Smooth muscle cell (in vitro differentiated cells): ENCODE measurements around the gene REEP6. TPM values are rescaled to one million over a fixed set of nuclear protein-coding genes. Genes with fewer than 3 reads are reported as not detected.
A peak's percentile ranks its signal among the peaks of the same experiment; 100 is the strongest.

Experiments
- DNase-seq: peaks from one replicate; lab custom pipeline; 2025; ENCODE audit not compliant: unreplicated experiment; lab: John Stamatoyannopoulos, UW
- H2AFZ ChIP-seq: fragments of 200-600 bp; sonication (generic); 2 replicates; pipeline ENCODE4 v1.6.0; 2016; ENCODE audit warnings: antibody characterized with exemption, low read depth, mild to moderate bottlenecking
- H3F3A ChIP-seq: fragments of 200-600 bp; sonication (generic); 2 replicates; pipeline ENCODE4 v1.6.0; 2017; ENCODE audit warnings: antibody characterized with exemption, low read depth
- H3K27ac ChIP-seq: fragments of 200-600 bp; sonication (generic); 2 replicates; pipeline ENCODE4 v1.5.1; 2016; ENCODE audit warnings: low read depth, mild to moderate bottlenecking
- H3K27me3 ChIP-seq: fragments of 200-600 bp; sonication (generic); 2 replicates; pipeline ENCODE4 v1.6.1; 2016; ENCODE audit warnings: low read depth, mild to moderate bottlenecking
- H3K36me3 ChIP-seq: fragments of 200-600 bp; sonication (generic); 2 replicates; pipeline ENCODE4 v1.5.1; 2016; ENCODE audit warnings: low read depth
- H3K4me1 ChIP-seq: fragments of 200-600 bp; sonication (generic); 2 replicates; pipeline ENCODE4 v1.5.1; 2016; ENCODE audit warnings: low read depth
- H3K4me2 ChIP-seq: fragments of 200-600 bp; sonication (generic); 2 replicates; pipeline ENCODE4 v1.6.0; 2016; ENCODE audit warnings: mild to moderate bottlenecking
- H3K4me3 ChIP-seq: fragments of 200-600 bp; sonication (generic); 2 replicates; pipeline ENCODE4 v1.5.1; 2016; ENCODE audit warnings: mild to moderate bottlenecking
- H3K79me2 ChIP-seq: fragments of 200-600 bp; sonication (generic); 2 replicates; pipeline ENCODE4 v1.6.0; 2016; ENCODE audit warnings: low read depth, mild to moderate bottlenecking
- H3K9ac ChIP-seq: fragments of 200-600 bp; sonication (generic); 2 replicates; pipeline ENCODE4 v1.6.0; 2016; ENCODE audit warnings: low read depth
- H3K9me3 ChIP-seq: fragments of 200-600 bp; sonication (generic); replicated peaks from 2 replicates; pipeline ENCODE4 v1.5.1; 2016; ENCODE audit warnings: low read depth
- H4K20me1 ChIP-seq: fragments of 200-600 bp; sonication (generic); 2 replicates; pipeline ENCODE4 v1.6.0; 2016; ENCODE audit warnings: low read depth
- WGBS: methylation state at CpG from one replicate; pipeline ENCODE4 v1.1.7; 2016; ENCODE audit warnings: low lambda C conversion rate; 5-methylcytosine and 5-hydroxymethylcytosine counted together
- polyA plus RNA-seq: library from polyadenylated mRNA; unstranded; fragments of >200 nt; fragmentation: Nextera tagmentation; extraction: Ambion mirVana; gene quantifications from 2 replicates; pipeline ENCODE4 v1.2.1, GENCODE V29; 2016
- total RNA-seq: library from RNA; depleted of rRNA; stranded (reverse); fragments of >200 nt; gene quantifications from 2 replicates; pipeline ENCODE4 v1.2.3, GENCODE V29; 2014
- TF ChIP-seq, protein P1 (sequence below): fragments of 200-600 bp; sonication (generic); IDR thresholded peaks from 2 replicates; pipeline ENCODE4 v1.5.1; 2017; ENCODE audit warnings: borderline replicate concordance, mild to moderate bottlenecking, antibody characterized with exemption; ENCODE audit not compliant: insufficient read depth, poor library complexity, severe bottlenecking

Gene REEP6
- total and polyA plus RNA-seq, 2 experiments from 2014 or later = 7.0 to 15.1 TPM

DNA sequence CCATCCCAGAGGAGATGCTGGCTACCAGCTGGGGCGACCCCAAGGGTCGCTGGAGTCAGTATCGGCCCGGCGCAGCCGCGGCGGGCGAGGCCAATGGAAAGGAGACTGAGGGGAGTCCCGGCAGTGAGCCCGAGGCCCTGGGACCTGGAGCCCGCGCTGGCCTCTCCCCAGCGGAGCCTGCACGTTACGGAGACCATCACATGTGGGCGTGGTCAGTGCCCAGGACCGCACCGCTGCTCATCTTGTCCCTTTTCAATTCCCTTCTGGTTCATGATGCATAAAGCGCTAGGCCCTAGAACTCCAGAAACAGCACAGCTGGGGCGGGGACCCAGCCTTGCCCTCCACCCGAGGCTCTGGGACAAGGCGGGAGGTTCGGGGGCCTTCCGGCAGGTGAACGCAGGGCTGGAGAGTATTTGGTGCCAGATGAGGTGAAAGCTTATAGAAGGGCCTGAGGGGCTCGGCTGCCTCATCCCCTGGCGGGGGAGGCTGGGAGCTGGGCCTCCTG lies 19.9 kb upstream of the REEP6 start:
- Histone ChIP-seq H3K4me1 (peaks cover 31% of the 10 kb centered on the region), H4K20me1 (peaks cover 97% of the 10 kb centered on the region), H3K79me2 (no peaks in the 10 kb centered on the region), H3K27me3 (peaks cover 75% of the 10 kb centered on the region), H3K4me3 (peak overlapping the region; percentile 40), H3K9me3 (no peaks in the 10 kb centered on the region), H3K4me2 (peak overlapping the region; percentile 83), H2AFZ (no peak overlapping the region), H3K9ac (no peak overlapping the region), H3K27ac (no peak overlapping the region), H3K36me3 (no peaks in the 10 kb centered on the region), H3F3A (no peaks in the 10 kb centered on the region)
- no peak for DNase-seq
- WGBS = 10% methylated on average over 28 of the region's 28 CpGs
- TF ChIP-seq, protein P1, sequence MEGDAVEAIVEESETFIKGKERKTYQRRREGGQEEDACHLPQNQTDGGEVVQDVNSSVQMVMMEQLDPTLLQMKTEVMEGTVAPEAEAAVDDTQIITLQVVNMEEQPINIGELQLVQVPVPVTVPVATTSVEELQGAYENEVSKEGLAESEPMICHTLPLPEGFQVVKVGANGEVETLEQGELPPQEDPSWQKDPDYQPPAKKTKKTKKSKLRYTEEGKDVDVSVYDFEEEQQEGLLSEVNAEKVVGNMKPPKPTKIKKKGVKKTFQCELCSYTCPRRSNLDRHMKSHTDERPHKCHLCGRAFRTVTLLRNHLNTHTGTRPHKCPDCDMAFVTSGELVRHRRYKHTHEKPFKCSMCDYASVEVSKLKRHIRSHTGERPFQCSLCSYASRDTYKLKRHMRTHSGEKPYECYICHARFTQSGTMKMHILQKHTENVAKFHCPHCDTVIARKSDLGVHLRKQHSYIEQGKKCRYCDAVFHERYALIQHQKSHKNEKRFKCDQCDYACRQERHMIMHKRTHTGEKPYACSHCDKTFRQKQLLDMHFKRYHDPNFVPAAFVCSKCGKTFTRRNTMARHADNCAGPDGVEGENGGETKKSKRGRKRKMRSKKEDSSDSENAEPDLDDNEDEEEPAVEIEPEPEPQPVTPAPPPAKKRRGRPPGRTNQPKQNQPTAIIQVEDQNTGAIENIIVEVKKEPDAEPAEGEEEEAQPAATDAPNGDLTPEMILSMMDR = no peak

DNA sequence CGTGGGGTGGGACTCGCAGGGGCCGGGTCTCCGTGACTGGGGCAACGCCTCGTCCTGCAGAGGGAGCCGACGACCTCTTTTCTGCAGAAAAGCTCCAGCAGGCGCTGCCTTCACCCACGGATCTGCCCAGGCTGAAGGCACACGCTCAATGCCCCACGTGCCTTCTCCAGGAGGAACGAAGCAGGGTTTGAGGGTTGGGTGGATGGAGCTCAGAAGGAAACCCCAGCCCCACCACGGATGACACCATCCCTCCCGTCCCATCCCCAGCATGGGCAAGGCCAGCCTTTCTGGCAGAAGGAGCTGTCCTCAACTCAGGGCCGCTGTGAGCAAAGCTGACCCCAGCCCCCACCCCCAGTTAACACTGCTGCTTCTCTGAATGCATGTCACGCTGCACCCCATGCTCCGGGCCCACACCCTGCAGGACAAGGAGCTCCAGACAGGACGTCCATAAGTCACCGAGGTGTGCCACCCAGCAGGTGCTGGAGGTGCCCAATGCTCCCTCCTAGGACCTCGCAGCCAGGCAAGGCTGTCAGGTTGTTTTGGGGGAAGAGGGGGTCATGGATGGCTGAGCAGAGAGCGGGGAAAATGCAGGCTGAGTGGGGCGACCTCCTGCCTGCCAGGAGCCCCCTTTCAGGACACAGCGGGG lies 19.3 kb upstream of the REEP6 start:
- H3K79me2 ChIP-seq = peaks cover 4% of the 10 kb centered on the region
- H3K4me3 ChIP-seq = no peak overlapping the region
- no peak for DNase-seq
- 38% methylated on average over 23 of the region's 24 CpGs for whole genome bisulfite sequencing
- peaks cover 27% of the 10 kb centered on the region for H3K4me1 ChIP-seq
- peaks cover 97% of the 10 kb centered on the region for H4K20me1 ChIP-seq
- H3K4me2 ChIP-seq = peak overlapping the region; percentile 83
- H3K27ac ChIP-seq = no peak overlapping the region
- H3K9ac ChIP-seq = no peak overlapping the region
- TF ChIP-seq, protein P1 = peak; percentile 14
- no peaks in the 10 kb centered on the region for H3F3A ChIP-seq
- H3K36me3 ChIP-seq = no peaks in the 10 kb centered on the region
- peaks cover 69% of the 10 kb centered on the region for H3K27me3 ChIP-seq
- no peaks in the 10 kb centered on the region for H3K9me3 ChIP-seq
- no peak overlapping the region for H2AFZ ChIP-seq

DNA sequence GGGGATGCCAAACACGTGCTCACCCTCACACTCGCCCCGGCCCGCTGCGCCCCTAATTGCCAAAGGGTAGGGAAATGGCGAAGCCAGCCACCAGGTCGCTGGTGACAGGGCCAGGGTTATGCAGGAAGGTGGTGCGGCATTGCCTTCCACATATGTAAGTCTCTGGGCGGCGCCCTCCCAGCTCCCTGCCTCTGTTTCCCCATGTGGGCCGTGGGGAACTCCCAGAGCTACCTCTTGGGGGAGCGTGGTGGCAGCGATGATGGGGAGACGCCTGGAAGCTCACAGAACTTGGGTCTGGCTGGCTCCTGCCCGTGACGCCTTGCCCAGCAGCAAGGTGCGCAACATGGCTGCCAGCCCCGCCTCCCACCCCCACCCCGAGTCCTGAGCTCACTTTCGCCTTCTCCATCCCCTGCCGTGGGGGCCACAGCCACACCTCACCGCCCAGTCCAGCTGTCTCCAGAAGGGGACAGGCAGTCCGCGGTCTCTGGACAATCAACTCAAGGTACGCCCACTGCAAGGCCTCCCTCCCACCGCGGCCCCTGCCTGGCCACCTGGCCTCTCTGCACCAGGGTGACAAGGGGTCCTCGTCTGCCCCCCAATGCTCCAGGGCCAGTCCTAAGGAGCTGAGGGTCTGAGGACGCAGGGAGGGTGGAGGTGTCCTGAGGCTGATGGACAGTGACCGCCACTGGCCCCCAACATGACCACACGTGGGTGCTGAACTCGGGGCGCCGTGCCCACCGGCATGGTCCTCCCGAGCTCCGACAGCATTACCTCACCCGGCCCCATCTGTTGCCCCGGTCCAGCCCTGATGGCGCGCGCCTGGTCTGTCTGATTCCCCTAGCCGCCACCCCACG lies 18.5 kb upstream of the REEP6 start:
- Histone ChIP-seq H3K27ac (no peak overlapping the region), H3K4me3 (no peak overlapping the region), H3K4me2 (no peak overlapping the region), H2AFZ (no peak overlapping the region), H3K79me2 (peaks cover 4% of the 10 kb centered on the region), H3K9me3 (no peaks in the 10 kb centered on the region), H3K4me1 (peaks cover 21% of the 10 kb centered on the region), H4K20me1 (peaks cover 97% of the 10 kb centered on the region), H3F3A (no peaks in the 10 kb centered on the region), H3K9ac (no peak overlapping the region), H3K27me3 (peaks cover 61% of the 10 kb centered on the region), H3K36me3 (no peaks in the 10 kb centered on the region)
- TF ChIP-seq, protein P1 = no peak
- 79% methylated on average over 30 of the region's 44 CpGs for WGBS
- no peak for DNase-seq
